Measurements from ENCODE around the gene NUDT15.

NUDT15 gene

GRCh38 chr13:48037346-48038173 is at the start of gene NUDT15:
Gene NUDT15 (plus strand): TSS chr13:48037726. CDS start chr13:48037747, 21 bp downstream.
- peak within 1 kb of the TSS; percentile 74 for H2AFZ ChIP-seq (ENCODE audit: low read depth, low read length)
- no peaks in the 10 kb centered on the region for H4K20me1 ChIP-seq (ENCODE audit: insufficient read depth, low read length)
- peak within 1 kb of the TSS; percentile 67 to 74 for H3K4me3 ChIP-seq (ENCODE audit: low read depth in 1 of 2, low read length in 2 of 2)
- peak; percentile 88 for ATAC-seq (ENCODE audit: insufficient read depth, low read depth)
- H3K36me3 ChIP-seq (ENCODE audit: insufficient read depth, low read length) = peaks cover 40% of the 10 kb centered on the region
- H3K9ac ChIP-seq (ENCODE audit: low read depth, low read length) = peak within 1 kb of the TSS; percentile 74
- DNase-seq = peak; percentile 97
- TF ChIP-seq EZH2 (IDR thresholded peaks at IDR 0.05; ENCODE audit: borderline replicate concordance, low read depth, low read length, severe bottlenecking) = no peak
- TF ChIP-seq CTCF (IDR thresholded peaks at IDR 0.05; ENCODE audit: borderline replicate concordance, extremely low read depth, low read length, poor library complexity, severe bottlenecking) = peak; percentile 99
- peaks cover 53% of the 10 kb centered on the region for H3K79me2 ChIP-seq (ENCODE audit: insufficient read depth, low read length)
- peaks cover 8% of the 10 kb centered on the region for H3K9me3 ChIP-seq (ENCODE audit: insufficient read depth, low read length, severe bottlenecking)
- H3K4me2 ChIP-seq (ENCODE audit: insufficient read depth, low read length) = peak within 1 kb of the TSS; percentile 87
- peaks cover 35% of the 10 kb centered on the region for H3K4me1 ChIP-seq (ENCODE audit: insufficient read depth, low read length)
- H3K27me3 ChIP-seq (ENCODE audit: insufficient read depth, low read length, poor library complexity) = no peaks in the 10 kb centered on the region
- peak within 1 kb of the TSS; percentile 97 for H3K27ac ChIP-seq (ENCODE audit: low read length)

GRCh38 chr13:47990427-47990826 is 47.1 kb upstream of the NUDT15 start:
- Histone ChIP-seq H2AFZ (ENCODE audit: low read depth, low read length) (no peak overlapping the region), H3K4me1 (ENCODE audit: insufficient read depth, low read length) (no peaks in the 10 kb centered on the region), H3K9me3 (ENCODE audit: insufficient read depth, low read length, severe bottlenecking) (no peaks in the 10 kb centered on the region), H3K4me2 (ENCODE audit: insufficient read depth, low read length) (no peak overlapping the region), H3K9ac (ENCODE audit: low read depth, low read length) (no peak overlapping the region), H3K4me3 (ENCODE audit: low read depth in 1 of 2, low read length in 2 of 2) (no peak overlapping the region), H3K79me2 (ENCODE audit: insufficient read depth, low read length) (peaks cover 39% of the 10 kb centered on the region), H4K20me1 (ENCODE audit: insufficient read depth, low read length) (peaks cover 4% of the 10 kb centered on the region; the same call in 1 of the 2 replicates), H3K36me3 (ENCODE audit: insufficient read depth, low read length) (peaks cover 74% of the 10 kb centered on the region), H3K27ac (ENCODE audit: low read length) (no peak overlapping the region), H3K27me3 (ENCODE audit: insufficient read depth, low read length, poor library complexity) (no peaks in the 10 kb centered on the region)
- no peak for TF ChIP-seq CTCF (IDR thresholded peaks at IDR 0.05; ENCODE audit: borderline replicate concordance, extremely low read depth, low read length, poor library complexity, severe bottlenecking)
- no peak for TF ChIP-seq EZH2 (IDR thresholded peaks at IDR 0.05; ENCODE audit: borderline replicate concordance, low read depth, low read length, severe bottlenecking)
- ATAC-seq (ENCODE audit: insufficient read depth, low read depth) = no peak
- DNase-seq = no peak

GRCh38 chr13:47990920-47991466 is 46.5 kb upstream of the NUDT15 start:
- DNase-seq (no peak), ATAC-seq (ENCODE audit: insufficient read depth, low read depth) (no peak)
- Histone ChIP-seq H3K27me3 (ENCODE audit: insufficient read depth, low read length, poor library complexity) (no peaks in the 10 kb centered on the region), H3K9ac (ENCODE audit: low read depth, low read length) (no peak overlapping the region), H3K4me2 (ENCODE audit: insufficient read depth, low read length) (no peak overlapping the region), H3K79me2 (ENCODE audit: insufficient read depth, low read length) (peaks cover 44% of the 10 kb centered on the region), H2AFZ (ENCODE audit: low read depth, low read length) (no peak overlapping the region), H3K27ac (ENCODE audit: low read length) (no peak overlapping the region), H3K4me1 (ENCODE audit: insufficient read depth, low read length) (no peaks in the 10 kb centered on the region), H3K36me3 (ENCODE audit: insufficient read depth, low read length) (peaks cover 71% of the 10 kb centered on the region), H3K9me3 (ENCODE audit: insufficient read depth, low read length, severe bottlenecking) (no peaks in the 10 kb centered on the region), H3K4me3 (ENCODE audit: low read depth in 1 of 2, low read length in 2 of 2) (no peak overlapping the region), H4K20me1 (ENCODE audit: insufficient read depth, low read length) (peaks cover 4% of the 10 kb centered on the region; the same call in 1 of the 2 replicates)
- TF ChIP-seq CTCF (IDR thresholded peaks at IDR 0.05; ENCODE audit: borderline replicate concordance, extremely low read depth, low read length, poor library complexity, severe bottlenecking) = no peak
- no peak for TF ChIP-seq EZH2 (IDR thresholded peaks at IDR 0.05; ENCODE audit: borderline replicate concordance, low read depth, low read length, severe bottlenecking)
